K562 (cell line): ENCODE data around the gene PLAAT4. TPM values are rescaled to one million over a fixed set of nuclear protein-coding genes. Genes with fewer than 3 reads are reported as not detected.

Experiments
- GATAD2B ChIP-seq: fragments of 450-650 bp; IDR thresholded peaks from 2 replicates; pipeline ENCODE4 v1.6.1; 2017; ENCODE audit warnings: mild to moderate bottlenecking, borderline replicate concordance
- JUNB ChIP-seq: fragments of 450-650 bp; formaldehyde crosslinking; conservative IDR thresholded peaks from 2 replicates; pipeline ENCODE4 v1.4.0; 2020; ENCODE audit warnings: mild to moderate bottlenecking
- MECOM ChIP-seq: fragments of 250-450 bp; sonication (Bioruptor Pico); IDR thresholded peaks from 2 replicates; pipeline ENCODE4 v1.8.0; 2022; ENCODE audit warnings: inconsistent platforms
- REST ChIP-seq, 2 experiments: fragments of 450-650 bp; formaldehyde crosslinking in 1 of 2; IDR thresholded peaks; 2 replicates each; pipeline versions ENCODE4 v1.4.0 to v1.6.1; 2014 to 2020; ENCODE audit warnings: mild to moderate bottlenecking in 2 of 2, borderline replicate concordance in 1 of 2, low read depth in 1 of 2
- SMARCA5 ChIP-seq: fragments of 450-650 bp; IDR thresholded peaks from 2 replicates; pipeline ENCODE4 v1.6.1; 2016
- SUPT5H ChIP-seq: fragments of 450-650 bp; IDR thresholded peaks from 2 replicates; pipeline ENCODE4 v1.6.1; 2016
- TGIF2 ChIP-seq: sonication (generic); formaldehyde crosslinking; IDR thresholded peaks from 2 replicates; pipeline ENCODE4 v1.8.1; 2022; ENCODE audit warnings: mild to moderate bottlenecking, missing genetic modification reagents, moderate library complexity
- ZBTB40 ChIP-seq, 2 experiments: fragments of 450-650 bp in 1 of 2; sonication (generic) in 1 of 2; formaldehyde crosslinking in 1 of 2; IDR thresholded peaks; 2 replicates each; pipeline versions ENCODE4 v1.7.1 to v1.9.0; 2016 to 2022; ENCODE audit warnings: inconsistent platforms in 1 of 2, mild to moderate bottlenecking in 1 of 2, missing genetic modification reagents in 1 of 2
- polyA plus RNA-seq, 8 experiments: library from polyadenylated mRNA; depleted of rRNA in 4 of 8; stranded (reverse) in 5 of 8; unstranded in 3 of 8; fragments of >200 nt; fragmentation: Nextera tagmentation in 2 of 8; fragmentation: Illumina TruSeq in 1 of 8; extraction: Ambion mirVana in 2 of 8; extraction: Trizol in 1 of 8; gene quantifications; 2 replicates each; pipeline versions ENCODE4 v1.2.1 to v1.2.3, GENCODE V29; 2011 to 2014; ENCODE audit warnings: inconsistent platforms in 1 of 8, missing spikeins in 1 of 8
- total RNA-seq, 7 experiments: library from RNA; depleted of rRNA in 6 of 7; stranded (reverse); fragments of >200 nt in 6 of 7; fragmentation: Illumina TruSeq in 2 of 7; extraction: Trizol in 2 of 7; gene quantifications; 2 replicates each; pipeline versions ENCODE4 v1.2.1 to v1.2.3, GENCODE V29; 2011 to 2021; ENCODE audit warnings: low replicate concordance in 1 of 7

Gene PLAAT4
- total and polyA plus RNA-seq, 9 of the 15 experiments (the other 6 are each of a cell fraction or from before 2014, with no cell fraction given) = 0.54 to 3.0 (median 1.3) TPM; not detected in 1

- TF ChIP-seq REST (IDR thresholded peaks at IDR 0.05; ENCODE audit: borderline replicate concordance) (peak; percentile 21), REST (CRISPR knock-in tag; IDR thresholded peaks at IDR 0.05; ENCODE audit: low read depth) (no peak), JUNB (no peak), TGIF2 (CRISPR knock-in tag) (no peak), SUPT5H (no peak; the same call in 1 of the 2 replicates), ZBTB40 (IDR thresholded peaks at IDR 0.05) (peak; percentile 93), ZBTB40 (CRISPR knock-in tag; IDR thresholded peaks at IDR 0.05) (no peak), SMARCA5 (no peak), MECOM (0 out of 2 replicates have a peak, but pooled peaks have one; percentile 52), GATAD2B (no peak)
Observed at GRCh38 chr11:63573881-63574855, 37.6 kb downstream of the PLAAT4 start (continued).
